Neural crest cell (in vitro differentiated cells): Measurements from ENCODE around the gene BEX1. TPM values are rescaled to one million over a fixed set of nuclear protein-coding genes. Genes with fewer than 3 reads are reported as not detected.
A peak's percentile ranks its signal among the peaks of the same experiment; 100 is the strongest.
"Not testable (repeated sequence)": the region's sequence is repeated elsewhere in the genome, so short reads cannot be mapped to it uniquely, and the experiment has no call there.

ENCODE experiments used
- DNase-seq: peaks from one replicate; pipeline ENCODE4 v3.0.0; 2021; ENCODE audit warnings: low read depth, mixed read lengths, low spot score
- H3K27ac Mint-ChIP-seq: one replicate; pipeline ENCODE4 v1.8.0; 2021; ENCODE audit warnings: mild to moderate bottlenecking, mixed read lengths; ENCODE audit not compliant: unreplicated experiment
- H3K27me3 Mint-ChIP-seq: 2 replicates; pipeline ENCODE4 v1.8.0; 2021; ENCODE audit warnings: low read depth, mild to moderate bottlenecking, mixed read lengths
- H3K36me3 Mint-ChIP-seq: 2 replicates; pipeline ENCODE4 v1.8.0; 2021; ENCODE audit warnings: low read depth, mild to moderate bottlenecking, mixed read lengths
- H3K4me1 Mint-ChIP-seq: 2 replicates; pipeline ENCODE4 v1.8.0; 2021; ENCODE audit warnings: mixed read lengths
- H3K4me3 Mint-ChIP-seq: one replicate; pipeline ENCODE4 v1.8.0; 2021; ENCODE audit warnings: mild to moderate bottlenecking, mixed read lengths
- H3K9me3 Mint-ChIP-seq: 2 replicates; pipeline ENCODE4 v1.8.0; 2021; ENCODE audit warnings: mixed read lengths
- long read RNA-seq: library from polyadenylated mRNA; unstranded; transcript quantifications from one replicate; pipeline ENCODE4 v2.0.0, GENCODE V29; 2020
- total RNA-seq: library from RNA; stranded (reverse); gene quantifications from 2 replicates; pipeline ENCODE4 v1.2.1, GENCODE V29; 2021
- TF ChIP-seq, protein P1 (sequence below): fragments of 200-600 bp; sonication (generic); conservative IDR thresholded peaks from 2 replicates; pipeline ENCODE4 v1.5.0; 2021; ENCODE audit warnings: antibody characterized with exemption, mild to moderate bottlenecking

The BEX1 gene
- total RNA-seq = 60.0 TPM in 2 replicates
- long read RNA-seq, transcript BEX1-201 (3 exons, 864 nt) = major isoform, 15 of 17 reads
- long read RNA-seq, partial matches to known transcripts = 1 of 17 reads
- long read RNA-seq, other reads (novel, unspliced or antisense) = 1 of 17 reads

DNA sequence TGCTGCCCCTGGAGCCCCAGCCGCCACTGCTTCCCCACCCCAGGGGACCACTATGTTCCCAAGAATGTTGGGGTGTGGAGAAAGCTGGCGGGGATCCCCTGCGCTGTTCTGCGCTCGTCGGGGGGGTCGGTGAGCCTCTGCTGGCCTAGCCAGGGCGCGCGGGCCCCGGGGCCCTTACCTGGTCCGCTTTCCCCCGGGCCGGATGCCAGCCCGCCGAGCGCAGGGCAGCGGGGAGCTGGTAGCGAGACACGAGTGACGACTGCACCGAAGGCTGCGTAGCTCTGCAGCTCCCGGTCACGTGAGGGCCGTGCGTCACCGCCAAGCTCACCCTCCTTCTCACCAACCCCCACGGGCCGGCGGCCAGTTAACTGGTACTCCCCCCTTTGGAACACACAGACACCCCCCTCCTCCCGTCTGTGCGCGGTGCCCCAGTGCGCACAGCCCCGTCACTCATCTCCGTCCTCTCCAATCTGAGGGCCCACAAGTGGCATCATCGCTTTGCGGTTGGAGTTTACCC, at the start of gene BEX1:
Gene BEX1, minus strand, starts transcription at position 254 of the 517 bp plus-strand sequence. CDS start 897 bp downstream, outside the sequence.
- TF ChIP-seq, protein P1, sequence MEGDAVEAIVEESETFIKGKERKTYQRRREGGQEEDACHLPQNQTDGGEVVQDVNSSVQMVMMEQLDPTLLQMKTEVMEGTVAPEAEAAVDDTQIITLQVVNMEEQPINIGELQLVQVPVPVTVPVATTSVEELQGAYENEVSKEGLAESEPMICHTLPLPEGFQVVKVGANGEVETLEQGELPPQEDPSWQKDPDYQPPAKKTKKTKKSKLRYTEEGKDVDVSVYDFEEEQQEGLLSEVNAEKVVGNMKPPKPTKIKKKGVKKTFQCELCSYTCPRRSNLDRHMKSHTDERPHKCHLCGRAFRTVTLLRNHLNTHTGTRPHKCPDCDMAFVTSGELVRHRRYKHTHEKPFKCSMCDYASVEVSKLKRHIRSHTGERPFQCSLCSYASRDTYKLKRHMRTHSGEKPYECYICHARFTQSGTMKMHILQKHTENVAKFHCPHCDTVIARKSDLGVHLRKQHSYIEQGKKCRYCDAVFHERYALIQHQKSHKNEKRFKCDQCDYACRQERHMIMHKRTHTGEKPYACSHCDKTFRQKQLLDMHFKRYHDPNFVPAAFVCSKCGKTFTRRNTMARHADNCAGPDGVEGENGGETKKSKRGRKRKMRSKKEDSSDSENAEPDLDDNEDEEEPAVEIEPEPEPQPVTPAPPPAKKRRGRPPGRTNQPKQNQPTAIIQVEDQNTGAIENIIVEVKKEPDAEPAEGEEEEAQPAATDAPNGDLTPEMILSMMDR = no peak
- Mint-ChIP-seq H3K27me3 (peaks cover 5% of the 10 kb centered on the region), H3K27ac (no peak within 1 kb of the TSS), H3K4me3 (peak within 1 kb of the TSS; percentile 82), H3K9me3 (peaks cover 6% of the 10 kb centered on the region), H3K36me3 (peaks cover 6% of the 10 kb centered on the region), H3K4me1 (peaks cover 6% of the 10 kb centered on the region)
- peak; percentile 39 for DNase-seq

DNA sequence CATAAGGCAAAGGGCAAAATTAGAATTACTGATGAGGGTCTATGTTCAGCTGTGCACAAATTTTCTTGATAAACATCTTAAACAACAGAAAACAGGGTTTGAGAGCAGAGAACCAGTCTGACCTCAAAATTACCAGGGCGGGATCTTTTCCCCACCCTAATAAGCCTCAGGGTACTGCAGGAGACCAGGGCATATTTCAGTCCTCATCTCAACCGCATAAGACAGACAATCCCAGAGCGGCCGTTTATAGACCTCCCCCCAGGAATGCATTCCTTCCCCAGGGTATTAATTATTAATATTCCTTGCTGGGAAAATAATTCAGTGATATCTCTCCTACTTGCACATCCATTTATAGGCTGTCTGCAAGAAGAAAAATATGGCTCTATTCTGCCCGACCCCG, 45.5 kb upstream of the BEX1 start:
- Mint-ChIP-seq H3K36me3 (peaks cover 19% of the 10 kb centered on the region), H3K9me3 (peaks cover 25% of the 10 kb centered on the region)
- not testable (repeated sequence) for H3K27ac Mint-ChIP-seq, H3K4me3 Mint-ChIP-seq, H3K4me1 Mint-ChIP-seq, DNase-seq, H3K27me3 Mint-ChIP-seq

DNA sequence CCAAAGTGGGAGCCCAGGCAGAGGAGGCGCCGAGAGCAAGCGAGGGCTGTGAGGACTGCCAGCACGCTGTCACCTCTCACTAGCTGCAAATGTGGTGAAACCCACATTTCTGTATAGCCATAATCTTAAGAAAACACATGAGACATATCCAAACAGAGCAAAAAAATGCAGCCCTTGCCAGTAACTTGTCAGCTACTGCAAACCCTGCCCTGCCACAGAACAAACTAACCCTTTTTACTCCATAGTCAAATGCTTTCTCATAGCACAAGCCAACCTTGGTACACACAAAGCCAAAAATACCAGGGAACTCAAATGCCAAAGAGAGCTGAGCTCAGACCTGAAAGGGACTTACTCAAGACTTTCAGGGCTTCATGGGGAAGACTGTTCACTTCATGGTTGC, 43.9 kb upstream of the BEX1 start:
- TF ChIP-seq, protein P1 = no peak
- Mint-ChIP-seq H3K27me3 (no peaks in the 10 kb centered on the region), H3K27ac (no peak overlapping the region), H3K4me3 (no peak overlapping the region), H3K9me3 (peaks cover 24% of the 10 kb centered on the region), H3K4me1 (no peaks in the 10 kb centered on the region), H3K36me3 (peaks cover 19% of the 10 kb centered on the region)
- no peak for DNase-seq

DNA sequence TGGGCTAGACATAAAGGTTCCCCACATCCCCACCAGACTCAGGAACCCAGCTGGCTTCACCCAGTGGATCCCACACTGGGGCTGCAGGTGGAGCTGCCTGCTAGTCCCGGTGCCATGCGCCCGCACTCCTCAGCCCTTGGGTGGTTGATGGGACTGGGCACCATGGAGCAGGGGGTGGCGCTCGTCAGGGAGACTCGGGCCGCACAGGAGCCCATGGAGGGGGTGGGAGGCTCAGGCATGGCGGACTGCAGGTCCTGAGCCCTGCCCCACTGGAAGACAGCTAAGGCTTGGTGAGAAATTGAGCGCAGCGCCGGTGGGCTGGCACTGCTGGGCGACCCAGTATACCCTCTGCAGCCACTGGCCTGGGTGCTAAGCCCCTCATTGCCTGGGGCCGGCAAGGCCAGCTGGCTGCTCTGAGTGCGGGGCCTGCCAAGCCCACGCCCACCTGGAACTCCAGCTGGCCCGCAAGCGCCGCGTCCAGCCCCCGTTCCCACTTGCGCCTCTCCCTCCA, 43.3 kb upstream of the BEX1 start:
- H3K9me3 Mint-ChIP-seq = peaks cover 22% of the 10 kb centered on the region
- H3K4me3 Mint-ChIP-seq, H3K27ac Mint-ChIP-seq, DNase-seq, H3K4me1 Mint-ChIP-seq, H3K27me3 Mint-ChIP-seq: not testable (repeated sequence)
- peaks cover 17% of the 10 kb centered on the region for H3K36me3 Mint-ChIP-seq

DNA sequence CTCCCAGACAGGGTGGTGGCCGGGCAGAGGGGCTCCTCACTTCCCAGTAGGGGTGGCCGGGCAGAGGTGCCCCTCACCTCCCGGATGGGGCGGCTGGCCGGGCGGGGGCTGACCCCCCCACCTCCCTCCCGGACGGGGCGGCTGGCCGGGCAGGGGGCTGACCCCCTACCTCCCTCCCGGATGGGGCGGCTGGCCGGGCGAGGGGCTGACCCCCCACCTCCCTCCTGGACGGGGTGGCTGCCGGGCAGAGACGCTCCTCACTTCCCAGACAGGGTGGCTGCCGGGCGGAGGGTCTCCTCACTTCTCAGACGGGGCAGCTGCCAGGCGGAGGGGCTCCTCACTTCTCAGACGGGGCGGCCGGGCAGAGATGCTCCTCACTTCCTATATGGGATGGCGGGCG, 40.4 kb upstream of the BEX1 start:
- H3K4me3 Mint-ChIP-seq, H3K27me3 Mint-ChIP-seq, DNase-seq, H3K27ac Mint-ChIP-seq: not testable (repeated sequence)
- Mint-ChIP-seq H3K36me3 (peaks cover 13% of the 10 kb centered on the region), H3K9me3 (peaks cover 15% of the 10 kb centered on the region), H3K4me1 (peaks cover 12% of the 10 kb centered on the region)

DNA sequence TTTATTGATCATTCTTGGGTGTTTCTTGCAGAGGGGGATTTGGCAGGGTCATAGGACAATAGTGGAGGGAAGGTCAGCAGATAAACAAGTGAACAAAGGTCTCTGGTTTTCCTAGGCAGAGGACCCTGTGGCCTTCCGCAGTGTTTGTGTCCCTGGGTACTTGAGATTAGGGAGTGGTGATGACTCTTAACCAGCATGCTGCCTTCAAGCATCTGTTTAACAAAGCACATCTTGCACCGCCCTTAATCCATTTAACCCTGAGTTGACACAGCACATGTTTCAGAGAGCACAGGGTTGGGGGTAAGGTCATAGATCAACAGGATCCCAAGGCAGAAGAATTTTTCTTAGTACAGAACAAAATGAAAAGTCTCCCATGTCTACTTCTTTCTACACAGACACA, 39.9 kb upstream of the BEX1 start:
- not testable (repeated sequence) for H3K27ac Mint-ChIP-seq, H3K4me3 Mint-ChIP-seq, H3K27me3 Mint-ChIP-seq, DNase-seq, H3K36me3 Mint-ChIP-seq
- Mint-ChIP-seq H3K9me3 (peaks cover 12% of the 10 kb centered on the region), H3K4me1 (peaks cover 12% of the 10 kb centered on the region)

DNA sequence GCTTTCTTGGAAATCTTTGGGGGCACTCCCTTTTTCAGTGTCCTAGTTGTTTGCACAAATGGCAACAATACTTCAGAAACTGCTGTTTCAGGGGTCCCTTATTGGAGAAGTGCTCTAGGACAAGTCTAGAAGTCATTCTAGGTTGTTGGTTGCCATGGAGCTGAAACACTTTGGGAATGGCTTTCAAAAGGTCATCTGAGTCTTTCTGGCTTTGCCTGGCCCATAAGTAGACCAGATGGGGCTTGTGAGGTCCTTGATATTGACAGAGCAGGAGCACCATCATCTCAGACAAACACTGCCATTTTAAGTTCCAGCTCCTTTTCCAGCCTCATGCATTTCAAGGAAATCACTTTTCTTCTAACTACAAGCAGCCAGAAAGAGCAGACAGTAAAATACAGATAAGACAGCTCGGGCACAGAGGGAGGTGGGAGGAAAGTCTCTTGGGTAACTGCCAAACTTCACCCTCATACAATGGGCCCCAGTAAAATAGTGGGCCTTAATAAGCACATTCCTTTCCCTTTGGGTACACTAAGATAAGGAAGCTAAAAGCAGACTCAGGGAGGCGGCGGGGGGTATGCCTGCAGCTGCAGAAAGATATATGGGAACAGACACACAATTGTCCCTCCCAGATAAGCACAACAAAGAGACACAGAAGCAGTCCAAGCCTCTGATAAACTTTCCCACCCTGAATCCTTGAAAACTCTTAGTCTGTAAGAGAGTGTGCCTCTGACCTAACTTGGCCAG, 37.5 kb upstream of the BEX1 start:
- H3K4me3 Mint-ChIP-seq = no peak overlapping the region
- peaks cover 11% of the 10 kb centered on the region for H3K9me3 Mint-ChIP-seq
- H3K27me3 Mint-ChIP-seq = no peaks in the 10 kb centered on the region
- DNase-seq = no peak
- H3K27ac Mint-ChIP-seq = no peak overlapping the region
- peaks cover 12% of the 10 kb centered on the region for H3K4me1 Mint-ChIP-seq
- H3K36me3 Mint-ChIP-seq = peaks cover 3% of the 10 kb centered on the region
- TF ChIP-seq, protein P1 = no peak
